Measurements from ENCODE around the gene CIRBP.

- TF ChIP-seq ZNF384 (IDR thresholded peaks at IDR 0.05) (no peak), CTBP1 (IDR thresholded peaks at IDR 0.05; ENCODE audit: borderline replicate concordance) (no peak), ARNT (IDR thresholded peaks at IDR 0.05) (no peak), FOXK2 (IDR thresholded peaks at IDR 0.05) (no peak), SUZ12 (IDR thresholded peaks at IDR 0.05) (no peak), FOXA1 (IDR thresholded peaks at IDR 0.05) (no peak), TARDBP (IDR thresholded peaks at IDR 0.05) (no peak), BHLHE40 (IDR thresholded peaks at IDR 0.05; ENCODE audit: borderline replicate concordance) (no peak), ELF4 (IDR thresholded peaks at IDR 0.05) (no peak), SP1 (IDR thresholded peaks at IDR 0.05) (no peak), LEF1 (IDR thresholded peaks at IDR 0.05; ENCODE audit: borderline replicate concordance) (no peak), FOXM1 (IDR thresholded peaks at IDR 0.05; ENCODE audit: borderline replicate concordance) (peak; percentile 44; the same call in 1 of the 2 replicates)
Observed at GRCh38 chr19:1250437-1251260, 18.5 kb upstream of the CIRBP start.

Data from HEK293T (cell line).